Ascending aorta (tissue), 2 donors: Measurements from ENCODE around the gene DAPK3. TPM values are rescaled to one million over a fixed set of nuclear protein-coding genes. Genes with fewer than 3 reads are reported as not detected.
"Not testable (repeated sequence)": the region's sequence is repeated elsewhere in the genome, so short reads cannot be mapped to it uniquely, and the experiment has no call there.

Experiments
- DNase-seq, 2 donors: peaks; one replicate each; pipeline ENCODE4 v3.0.0-alpha.2; 2019; ENCODE audit warnings: low spot score in 2 of 2
- H3K27ac ChIP-seq, 2 donors: fragments of 200-600 bp; sonication (generic); one replicate each; pipeline ENCODE4 v1.5.1; 2016 to 2017; ENCODE audit warnings: mild to moderate bottlenecking in 1 of 2
- H3K27me3 ChIP-seq: fragments of 200-600 bp; sonication (generic); one replicate; pipeline ENCODE4 v1.5.1; 2017
- H3K36me3 ChIP-seq, 2 donors: fragments of 200-600 bp; sonication (generic); one replicate each; pipeline ENCODE4 v1.5.1; 2016
- H3K4me1 ChIP-seq, 2 donors: fragments of 200-600 bp; sonication (generic); one replicate each; pipeline ENCODE4 v1.5.1; 2016 to 2017; ENCODE audit warnings: mild to moderate bottlenecking in 1 of 2
- H3K4me3 ChIP-seq, 2 donors: fragments of 200-600 bp; sonication (generic); one replicate each; pipeline ENCODE4 v1.5.1; 2016 to 2017; ENCODE audit warnings: mild to moderate bottlenecking in 1 of 2
- H3K9me3 ChIP-seq, 2 donors: fragments of 200-600 bp; sonication (generic); one replicate each; pipeline ENCODE4 v1.5.1; 2016
- CTCF ChIP-seq, 3 experiments: fragments of 200-600 bp in 2 of 3; fragments of 450-650 bp in 1 of 3; sonication (generic) in 2 of 3; IDR thresholded peaks; one replicate each; pipeline ENCODE4 v1.5.1; 2016 to 2019; ENCODE audit warnings: antibody characterized with exemption in 3 of 3, mild to moderate bottlenecking in 1 of 3, moderate library complexity in 1 of 3
- intact Hi-C: fragments of 100-400 bp; cut with DNase I; formaldehyde crosslinking; loops from one replicate; pipeline ENCODE4 v1.15.1; 2023
- total RNA-seq: library from RNA; depleted of rRNA; stranded (reverse); fragments of >200 nt; gene quantifications from one replicate; pipeline ENCODE4 v1.1.0, GENCODE V29; 2016

The DAPK3 gene
- total RNA-seq, 1 donor from 2014 or later = 135 TPM

- H3K27me3 ChIP-seq = no peaks in the 10 kb centered on the region
- TF ChIP-seq CTCF (IDR thresholded peaks at IDR 0.05) = peak in 1 of 3 experiments; percentile 19
- peak within 1 kb of the TSS; percentile 66 to 67 for H3K27ac ChIP-seq
- H3K9me3 ChIP-seq = no peaks in the 10 kb centered on the region
- no peaks in the 10 kb centered on the region for H3K36me3 ChIP-seq
- H3K4me1 ChIP-seq = peaks cover 5 to 29% of the 10 kb centered on the region in 2 donors
- peak within 1 kb of the TSS; percentile 95 to 96 for H3K4me3 ChIP-seq
- intact Hi-C loops = loop anchor here (1.0 to 2.0 kb wide), 5 partner anchors 17 to 244 kb away; partner anchors contain the start of genes DAPK3, EEF2, MRPL54 and ZBTB7A
- DNase-seq = peak; percentile 86 to 97
Measured at GRCh38 chr19:4007021-4007835, 36.3 kb upstream of the DAPK3 start, which contains the start of gene PIAS4. Gene PIAS4 (plus strand): TSS chr19:4007736. CDS start chr19:4007761, 25 bp downstream.

DNA sequence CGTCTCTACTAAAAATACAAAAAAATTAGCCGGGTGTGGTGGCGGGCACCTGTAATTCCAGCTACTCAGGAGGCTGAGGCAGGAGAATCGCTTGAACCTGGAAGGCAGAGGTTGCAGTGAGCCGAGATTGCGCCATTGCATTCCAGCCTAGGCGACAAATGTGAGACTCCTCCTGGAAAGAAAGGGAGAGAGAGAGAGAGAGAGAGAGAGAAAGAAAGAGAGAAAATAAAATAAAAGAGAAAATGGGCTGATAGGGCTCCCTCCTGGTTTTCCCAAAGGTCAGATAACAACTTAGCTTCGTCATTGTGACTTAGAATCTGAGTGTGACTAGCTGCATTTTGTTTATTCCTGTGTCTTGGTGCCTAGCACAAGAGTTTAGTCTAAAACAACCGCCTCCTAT lies 34.5 kb upstream of the DAPK3 start:
- intact Hi-C loops, H3K9me3 ChIP-seq, H3K27ac ChIP-seq, H3K27me3 ChIP-seq, H3K4me3 ChIP-seq, H3K36me3 ChIP-seq, DNase-seq: not testable (repeated sequence)
- peaks cover 5 to 22% of the 10 kb centered on the region in 2 donors for H3K4me1 ChIP-seq

GRCh38 chr19:4000798-4001197 lies 29.9 kb upstream of the DAPK3 start:
- DNase-seq, H3K4me1 ChIP-seq, H3K27me3 ChIP-seq, H3K27ac ChIP-seq, H3K9me3 ChIP-seq, H3K36me3 ChIP-seq, H3K4me3 ChIP-seq, intact Hi-C loops: not testable (repeated sequence)

DNA sequence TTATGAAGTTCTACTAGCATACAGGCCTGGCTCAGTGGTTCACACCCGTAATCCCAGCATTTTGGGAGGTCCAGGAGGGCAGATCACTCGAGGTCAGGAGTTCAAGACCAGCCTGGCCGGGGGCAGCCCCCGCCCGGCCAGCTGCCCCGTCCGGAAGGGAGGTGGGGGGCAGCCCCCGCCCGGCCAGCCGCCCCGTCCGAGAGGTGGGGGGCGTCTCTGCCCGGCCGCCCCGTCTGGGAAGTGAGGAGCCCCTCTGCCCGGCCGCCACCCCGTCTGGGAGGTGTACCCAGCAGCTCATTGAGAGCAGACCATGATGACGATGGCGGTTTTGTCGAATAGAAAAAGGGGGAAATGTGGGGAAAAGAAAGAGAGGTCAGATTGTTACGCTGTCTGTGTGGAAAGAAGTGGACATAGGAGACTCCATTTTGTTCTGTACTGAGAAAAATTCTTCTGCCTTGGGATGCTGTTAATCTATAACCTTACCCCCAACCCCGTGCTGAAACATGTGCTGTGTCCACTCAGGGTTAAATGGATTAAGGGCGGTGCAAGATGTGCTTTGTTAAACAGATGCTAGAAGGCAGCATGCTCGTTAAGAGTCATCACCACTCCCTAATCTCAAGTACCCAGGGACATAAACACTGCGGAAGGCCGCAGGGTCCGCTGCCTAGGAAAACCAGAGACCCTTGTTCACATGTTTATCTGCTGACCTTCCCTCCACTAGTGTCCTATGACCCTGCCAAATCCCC lies 27.9 kb upstream of the DAPK3 start:
- H3K36me3 ChIP-seq, intact Hi-C loops, DNase-seq, H3K4me3 ChIP-seq, H3K27ac ChIP-seq, H3K9me3 ChIP-seq, H3K27me3 ChIP-seq, H3K4me1 ChIP-seq: not testable (repeated sequence)

DNA sequence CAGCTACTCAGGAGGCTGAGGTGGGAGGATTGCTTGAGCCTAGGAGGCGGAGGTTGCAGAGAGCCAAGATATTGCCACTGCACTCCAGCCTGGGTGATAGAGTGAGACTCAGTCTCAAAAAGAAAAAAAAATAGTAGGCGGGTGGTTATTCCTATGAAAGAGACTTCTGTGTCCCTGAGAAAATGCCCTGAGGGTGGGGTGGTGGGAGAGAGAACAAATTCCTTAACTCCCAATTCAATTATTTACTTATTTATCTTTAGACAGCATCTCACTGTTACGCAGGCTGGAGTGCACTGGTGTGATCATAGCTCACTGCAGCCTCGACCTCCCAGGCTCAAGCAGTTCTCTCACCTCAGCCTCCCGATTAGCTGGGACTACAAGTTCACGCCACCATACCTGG lies 24.7 kb upstream of the DAPK3 start:
- DNase-seq = no peak
- H3K36me3 ChIP-seq = no peaks in the 10 kb centered on the region
- no peak for TF ChIP-seq CTCF (IDR thresholded peaks at IDR 0.05)
- H3K9me3 ChIP-seq = no peaks in the 10 kb centered on the region
- H3K27me3 ChIP-seq = no peaks in the 10 kb centered on the region
- no peaks in the 10 kb centered on the region for H3K4me1 ChIP-seq
- intact Hi-C loops = no loop called here
- no peak overlapping the region for H3K4me3 ChIP-seq
- no peak overlapping the region for H3K27ac ChIP-seq

DNA sequence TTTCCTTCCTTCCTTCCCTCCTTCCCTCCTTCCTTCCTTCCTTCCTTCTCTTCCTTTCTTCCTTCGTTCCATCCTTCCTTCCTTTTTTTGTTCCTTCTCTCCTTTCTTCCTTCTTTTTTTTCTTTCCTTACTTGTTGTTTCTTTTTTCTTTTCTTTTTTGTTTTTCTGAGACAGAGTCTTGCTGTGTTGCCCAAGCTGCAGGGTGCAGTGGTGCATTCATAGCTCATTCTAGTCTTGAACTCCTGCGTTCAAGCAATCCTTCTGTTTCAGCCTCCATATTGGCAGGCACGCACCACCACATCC lies 19.9 kb upstream of the DAPK3 start:
- Histone ChIP-seq H3K36me3 (no peaks in the 10 kb centered on the region), H3K4me3 (no peak overlapping the region), H3K27ac (no peak overlapping the region), H3K9me3 (no peaks in the 10 kb centered on the region), H3K27me3 (no peaks in the 10 kb centered on the region), H3K4me1 (peaks cover 5 to 10% of the 10 kb centered on the region in 2 donors)
- DNase-seq = no peak
- TF ChIP-seq CTCF (IDR thresholded peaks at IDR 0.05) = no peak
- intact Hi-C loops = loop anchor here (1.0 kb wide), 2 partner anchors 17 to 71 kb away; partner anchors contain the start of gene PIAS4
